Measurements from ENCODE around the gene NAGLU.

Gene NAGLU

DNA sequence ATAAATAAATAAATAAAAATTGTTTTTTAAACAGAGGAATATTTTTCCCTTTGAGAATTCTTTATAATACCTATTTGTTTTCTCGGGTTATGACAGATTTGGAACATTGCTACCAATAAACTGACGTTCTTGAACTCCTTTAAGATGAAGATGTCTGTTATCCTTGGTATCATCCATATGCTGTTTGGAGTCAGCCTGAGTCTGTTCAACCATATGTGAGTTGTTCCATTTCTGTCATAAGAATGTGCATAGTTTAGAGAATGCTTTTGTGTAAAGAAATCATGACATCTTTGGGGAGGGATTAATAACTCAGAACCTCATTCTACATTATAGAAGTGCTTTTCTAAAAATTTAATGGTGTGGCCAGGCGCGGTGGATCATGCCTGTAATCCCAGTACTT lies 37.2 kb upstream of the NAGLU start:
- Histone ChIP-seq H4K91ac (ENCODE audit: low read depth, low read length) (no peak overlapping the region), H3K9ac (ENCODE audit: low read length) (no peak overlapping the region), H3K79me1 (ENCODE audit: low read length) (no peaks in the 10 kb centered on the region), H3K9me3 (ENCODE audit: insufficient read depth, low read depth, low read length) (no peaks in the 10 kb centered on the region), H3K14ac (ENCODE audit: low read length) (no peak overlapping the region), H4K12ac (ENCODE audit: low read depth, low read length) (no peak overlapping the region), H2BK12ac (ENCODE audit: low read length) (no peak overlapping the region), H3K27me3 (ENCODE audit: insufficient read depth, low read length) (no peaks in the 10 kb centered on the region), H3K4me1 (ENCODE audit: control insufficient read depth in 1 of 2, insufficient read depth in 2 of 2, low read length in 2 of 2) (no peaks in the 10 kb centered on the region), H3K23ac (ENCODE audit: low read length) (no peak overlapping the region), H3K4me2 (ENCODE audit: low read length) (no peak overlapping the region), H2BK120ac (ENCODE audit: insufficient read depth, low read length, poor library complexity) (no peak overlapping the region), H4K8ac (ENCODE audit: low read depth, low read length) (no peak overlapping the region), H3K4me3 (ENCODE audit: low read depth, low read length) (no peak overlapping the region), H3K79me2 (ENCODE audit: control insufficient read depth, insufficient read depth, low read length, poor library complexity) (no peaks in the 10 kb centered on the region), H2BK5ac (ENCODE audit: low read depth, low read length, poor library complexity) (no peak overlapping the region), H2AK5ac (ENCODE audit: low read length) (no peak overlapping the region), H3K18ac (ENCODE audit: low read length) (no peak overlapping the region), H2AFZ (ENCODE audit: insufficient read depth, low read length, poor library complexity) (no peak overlapping the region), H3K36me3 (ENCODE audit: control insufficient read depth in 1 of 2, insufficient read depth in 2 of 2, low read length in 2 of 2) (peaks cover 36 to 40% of the 10 kb centered on the region in 2 experiments), H3K4ac (ENCODE audit: low read depth, low read length) (no peak overlapping the region), H3K27ac (ENCODE audit: low read depth, low read length) (no peak overlapping the region)
- WGBS (ENCODE audit: extremely low coverage, insufficient coverage, insufficient read length): no CpG with 5 or more reads among the region's 4 CpGs
- no peak for DNase-seq

DNA sequence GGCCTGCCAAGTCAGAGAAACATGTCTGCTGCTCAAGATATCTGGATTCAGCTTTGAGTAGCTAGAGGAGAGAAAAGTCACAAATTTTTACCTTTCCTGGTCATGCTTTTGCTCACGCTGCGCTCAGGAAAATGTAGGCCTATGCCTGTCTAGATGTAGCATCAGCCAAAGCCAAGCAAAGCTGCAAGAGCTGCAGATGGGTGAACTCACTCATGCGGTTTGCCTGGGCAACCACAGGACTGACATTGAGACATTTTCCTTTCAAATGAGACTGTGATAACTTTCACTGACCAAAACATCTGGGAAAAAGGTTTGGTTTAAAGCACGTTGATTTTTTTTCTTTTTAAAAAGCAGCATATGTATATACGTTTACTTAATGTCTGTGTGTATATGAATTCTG lies 34.0 kb upstream of the NAGLU start:
- H4K91ac ChIP-seq (ENCODE audit: low read depth, low read length): no peak overlapping the region
- no peak overlapping the region for H4K8ac ChIP-seq (ENCODE audit: low read depth, low read length)
- H3K4me3 ChIP-seq (ENCODE audit: low read depth, low read length): no peak overlapping the region
- peaks cover 21 to 27% of the 10 kb centered on the region in 2 experiments for H3K36me3 ChIP-seq (ENCODE audit: control insufficient read depth in 1 of 2, insufficient read depth in 2 of 2, low read length in 2 of 2)
- H3K4me1 ChIP-seq (ENCODE audit: control insufficient read depth in 1 of 2, insufficient read depth in 2 of 2, low read length in 2 of 2): peaks cover 0 to 7% of the 10 kb centered on the region in 2 experiments
- no peak overlapping the region for H3K23ac ChIP-seq (ENCODE audit: low read length)
- H3K27me3 ChIP-seq (ENCODE audit: insufficient read depth, low read length): no peaks in the 10 kb centered on the region
- no peak overlapping the region for H2BK12ac ChIP-seq (ENCODE audit: low read length)
- H2BK5ac ChIP-seq (ENCODE audit: low read depth, low read length, poor library complexity): no peak overlapping the region
- no peak overlapping the region for H2BK120ac ChIP-seq (ENCODE audit: insufficient read depth, low read length, poor library complexity)
- no peak overlapping the region for H3K4me2 ChIP-seq (ENCODE audit: low read length)
- DNase-seq: no peak
- H3K18ac ChIP-seq (ENCODE audit: low read length): no peak overlapping the region
- no peak overlapping the region for H3K14ac ChIP-seq (ENCODE audit: low read length)
- H3K9me3 ChIP-seq (ENCODE audit: insufficient read depth, low read depth, low read length): no peaks in the 10 kb centered on the region
- no peak overlapping the region for H2AFZ ChIP-seq (ENCODE audit: insufficient read depth, low read length, poor library complexity)
- no peak overlapping the region for H2AK5ac ChIP-seq (ENCODE audit: low read length)
- peaks cover 3% of the 10 kb centered on the region for H3K79me1 ChIP-seq (ENCODE audit: low read length)
- no CpG with 5 or more reads among the region's 5 CpGs for WGBS (ENCODE audit: extremely low coverage, insufficient coverage, insufficient read length)
- H4K12ac ChIP-seq (ENCODE audit: low read depth, low read length): no peak overlapping the region
- no peak overlapping the region for H3K9ac ChIP-seq (ENCODE audit: low read length)
- H3K4ac ChIP-seq (ENCODE audit: low read depth, low read length): no peak overlapping the region
- H3K27ac ChIP-seq (ENCODE audit: low read depth, low read length): no peak overlapping the region
- H3K79me2 ChIP-seq (ENCODE audit: control insufficient read depth, insufficient read depth, low read length, poor library complexity): no peaks in the 10 kb centered on the region

DNA sequence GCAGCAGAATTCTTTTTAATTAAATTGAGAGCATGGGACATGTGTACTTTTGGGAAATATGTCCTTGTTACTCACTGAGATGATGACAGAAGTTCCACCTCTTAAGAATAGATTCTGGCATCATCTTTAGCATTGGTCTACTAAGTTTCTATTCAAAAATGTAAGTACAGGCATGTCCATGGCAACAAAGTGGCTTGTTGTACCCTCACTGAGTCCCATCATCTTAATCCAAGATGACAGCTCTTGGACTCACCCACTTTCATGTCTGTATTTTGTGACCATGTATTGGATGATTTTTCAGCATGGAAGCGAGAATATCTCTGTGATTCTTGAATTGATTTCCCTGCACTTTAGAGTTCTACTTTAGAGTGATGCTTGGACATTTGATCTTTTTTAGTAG lies 33.1 kb upstream of the NAGLU start:
- H2BK5ac ChIP-seq (ENCODE audit: low read depth, low read length, poor library complexity): no peak overlapping the region
- no peak overlapping the region for H3K4ac ChIP-seq (ENCODE audit: low read depth, low read length)
- no peak overlapping the region for H4K12ac ChIP-seq (ENCODE audit: low read depth, low read length)
- H3K14ac ChIP-seq (ENCODE audit: low read length): no peak overlapping the region
- no peak overlapping the region for H2AK5ac ChIP-seq (ENCODE audit: low read length)
- H3K36me3 ChIP-seq (ENCODE audit: control insufficient read depth in 1 of 2, insufficient read depth in 2 of 2, low read length in 2 of 2): peaks cover 24 to 29% of the 10 kb centered on the region in 2 experiments
- peaks cover 8% of the 10 kb centered on the region for H3K79me1 ChIP-seq (ENCODE audit: low read length)
- no CpG with 5 or more reads among the region's 1 CpG for WGBS (ENCODE audit: extremely low coverage, insufficient coverage, insufficient read length)
- H3K4me3 ChIP-seq (ENCODE audit: low read depth, low read length): no peak overlapping the region
- DNase-seq: no peak
- no peak overlapping the region for H4K8ac ChIP-seq (ENCODE audit: low read depth, low read length)
- H3K4me2 ChIP-seq (ENCODE audit: low read length): no peak overlapping the region
- H3K4me1 ChIP-seq (ENCODE audit: control insufficient read depth in 1 of 2, insufficient read depth in 2 of 2, low read length in 2 of 2): peaks cover 3 to 15% of the 10 kb centered on the region in 2 experiments
- H2BK12ac ChIP-seq (ENCODE audit: low read length): no peak overlapping the region
- no peaks in the 10 kb centered on the region for H3K79me2 ChIP-seq (ENCODE audit: control insufficient read depth, insufficient read depth, low read length, poor library complexity)
- no peak overlapping the region for H2BK120ac ChIP-seq (ENCODE audit: insufficient read depth, low read length, poor library complexity)
- H3K18ac ChIP-seq (ENCODE audit: low read length): no peak overlapping the region
- no peak overlapping the region for H3K27ac ChIP-seq (ENCODE audit: low read depth, low read length)
- H2AFZ ChIP-seq (ENCODE audit: insufficient read depth, low read length, poor library complexity): no peak overlapping the region
- H4K91ac ChIP-seq (ENCODE audit: low read depth, low read length): no peak overlapping the region
- H3K9ac ChIP-seq (ENCODE audit: low read length): no peak overlapping the region
- H3K23ac ChIP-seq (ENCODE audit: low read length): no peak overlapping the region
- H3K27me3 ChIP-seq (ENCODE audit: insufficient read depth, low read length): no peaks in the 10 kb centered on the region
- H3K9me3 ChIP-seq (ENCODE audit: insufficient read depth, low read depth, low read length): no peaks in the 10 kb centered on the region

DNA sequence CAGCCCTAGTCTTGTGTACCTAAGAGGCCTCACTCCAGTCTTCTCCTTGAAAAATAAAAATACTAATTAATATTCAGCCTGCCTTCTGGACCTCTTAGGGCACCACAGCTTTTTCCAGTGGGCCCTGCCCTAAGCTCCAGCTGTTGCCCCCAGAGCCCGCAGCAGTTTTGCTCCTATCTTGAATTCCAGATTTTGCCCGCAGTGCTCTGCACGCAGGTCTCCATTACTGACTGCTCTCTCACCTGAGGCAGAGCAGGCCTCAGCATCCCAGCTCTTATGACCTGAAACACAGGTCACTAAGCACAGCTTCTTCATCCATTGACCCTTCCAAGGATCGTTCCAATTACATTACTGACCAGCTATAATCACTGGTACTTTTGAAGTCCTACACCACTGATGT lies 28.4 kb upstream of the NAGLU start:
- H2AK5ac ChIP-seq (ENCODE audit: low read length): no peak overlapping the region
- no peaks in the 10 kb centered on the region for H3K27me3 ChIP-seq (ENCODE audit: insufficient read depth, low read length)
- H3K9me3 ChIP-seq (ENCODE audit: insufficient read depth, low read depth, low read length): no peaks in the 10 kb centered on the region
- H2BK12ac ChIP-seq (ENCODE audit: low read length): peak overlapping the region; percentile 52
- peak overlapping the region; percentile 31 for H2BK5ac ChIP-seq (ENCODE audit: low read depth, low read length, poor library complexity)
- H3K27ac ChIP-seq (ENCODE audit: low read depth, low read length): peak overlapping the region; percentile 83
- H3K18ac ChIP-seq (ENCODE audit: low read length): no peak overlapping the region
- peaks cover 3 to 23% of the 10 kb centered on the region in 2 experiments for H3K4me1 ChIP-seq (ENCODE audit: control insufficient read depth in 1 of 2, insufficient read depth in 2 of 2, low read length in 2 of 2)
- no peak overlapping the region for H3K14ac ChIP-seq (ENCODE audit: low read length)
- H4K91ac ChIP-seq (ENCODE audit: low read depth, low read length): peak overlapping the region; percentile 26
- H3K23ac ChIP-seq (ENCODE audit: low read length): no peak overlapping the region
- WGBS (ENCODE audit: extremely low coverage, insufficient coverage, insufficient read length): no CpG with 5 or more reads among the region's 4 CpGs
- no peak overlapping the region for H3K4me2 ChIP-seq (ENCODE audit: low read length)
- no peak overlapping the region for H2BK120ac ChIP-seq (ENCODE audit: insufficient read depth, low read length, poor library complexity)
- H3K4ac ChIP-seq (ENCODE audit: low read depth, low read length): no peak overlapping the region
- DNase-seq: peak; percentile 79 to 90
- H3K79me1 ChIP-seq (ENCODE audit: low read length): peaks cover 12% of the 10 kb centered on the region
- H4K12ac ChIP-seq (ENCODE audit: low read depth, low read length): no peak overlapping the region
- H4K8ac ChIP-seq (ENCODE audit: low read depth, low read length): peak overlapping the region; percentile 35
- no peak overlapping the region for H2AFZ ChIP-seq (ENCODE audit: insufficient read depth, low read length, poor library complexity)
- peaks cover 22 to 26% of the 10 kb centered on the region in 2 experiments for H3K36me3 ChIP-seq (ENCODE audit: control insufficient read depth in 1 of 2, insufficient read depth in 2 of 2, low read length in 2 of 2)
- no peak overlapping the region for H3K4me3 ChIP-seq (ENCODE audit: low read depth, low read length)
- H3K79me2 ChIP-seq (ENCODE audit: control insufficient read depth, insufficient read depth, low read length, poor library complexity): no peaks in the 10 kb centered on the region
- no peak overlapping the region for H3K9ac ChIP-seq (ENCODE audit: low read length)

Measured in trophoblast cell (in vitro differentiated cells and primary cell).